ENCODE measurements around the gene FPGS. TPM values are rescaled to one million over a fixed set of nuclear protein-coding genes. Genes with fewer than 3 reads are reported as not detected.

Gene FPGS
- polyA plus RNA-seq, 1 of the 3 experiments (the other 2 are of a cell fraction) = 82.7 TPM

- no peak for DNase-seq
- no peaks in the 10 kb centered on the region for H3K9me2 ChIP-seq
- peaks cover 46% of the 10 kb centered on the region for H3F3A ChIP-seq (replicated peaks; ENCODE audit: insufficient read depth)
- H3K4me3 ChIP-seq (ENCODE audit: low read depth in 2 of 2, low read length in 1 of 2) = no peak overlapping the region
- ChIA-PET CTCF (interaction anchor here (0.9 to 3.2 kb wide), 3 partner anchors 57 to 73 kb away, joined by 3 to 13 read pairs (median 4); partner anchors contain the start of gene TOR2A), POLR2A (interaction anchor here (0.7 to 1.4 kb wide), 2 partner anchors 8 to 14 kb away, joined by 3 to 4 read pairs; no protein-coding TSS in a partner anchor)
- 84% methylated on average over 11 of the region's 11 CpGs for WGBS (ENCODE audit: low lambda C conversion rate)
- peaks cover 12 to 14% of the 10 kb centered on the region in 2 experiments for H3K36me3 ChIP-seq (replicated peaks in 1 of 2; ENCODE audit: control insufficient read depth in 1 of 2, insufficient read depth in 2 of 2, low read length in 1 of 2)
- H3K4me2 ChIP-seq = no peak overlapping the region
- no peak overlapping the region for H2AFZ ChIP-seq (ENCODE audit: low read depth)
- H3K4me1 ChIP-seq (ENCODE audit: control insufficient read depth in 1 of 2, insufficient read depth in 2 of 2, low read depth in 1 of 2, low read length in 1 of 2) = peaks cover under 1 to 6% of the 10 kb centered on the region in 2 experiments; a peak in 2 of 4 replicates
- no peak for TF ChIP-seq TAF1 (IDR thresholded peaks at IDR 0.05; ENCODE audit: borderline replicate concordance, low read depth, low read length)
- no peak for TF ChIP-seq CHD2 (IDR thresholded peaks at IDR 0.05; ENCODE audit: low read length, partially characterized antibody)
- TF ChIP-seq RAD21 (IDR thresholded peaks at IDR 0.05; ENCODE audit: low read length) = no peak
- TF ChIP-seq RCOR1 (IDR thresholded peaks at IDR 0.05; ENCODE audit: low read length) = no peak
- TF ChIP-seq MEF2A (IDR thresholded peaks at IDR 0.05; ENCODE audit: borderline replicate concordance, low read depth) = no peak
- no peak for TF ChIP-seq JUND (IDR thresholded peaks at IDR 0.05)
- TF ChIP-seq CTCF (IDR thresholded peaks at IDR 0.05) = no peak
- TF ChIP-seq REST (IDR thresholded peaks at IDR 0.05; ENCODE audit: low read depth, low read length) = no peak
- no peak for TF ChIP-seq USF1 (IDR thresholded peaks at IDR 0.05; ENCODE audit: borderline replicate concordance, low read depth)
- TF ChIP-seq POLR2AphosphoS5 (IDR thresholded peaks at IDR 0.05; ENCODE audit: low read depth, low read length) = no peak
- no peak for TF ChIP-seq MXI1 (IDR thresholded peaks at IDR 0.05; ENCODE audit: low read depth, low read length)
- no peak for TF ChIP-seq RXRA (IDR thresholded peaks at IDR 0.05; ENCODE audit: borderline replicate concordance, low read depth)
- TF ChIP-seq USF2 (IDR thresholded peaks at IDR 0.05; ENCODE audit: borderline replicate concordance, low read depth, low read length) = no peak
- no peak for TF ChIP-seq EZH2phosphoT487 (IDR thresholded peaks at IDR 0.05; ENCODE audit: borderline replicate concordance, low read depth)
- no peak for TF ChIP-seq SMC3 (IDR thresholded peaks at IDR 0.05; ENCODE audit: low read depth, low read length)
- TF ChIP-seq GABPA (IDR thresholded peaks at IDR 0.05; ENCODE audit: low read depth) = no peak
- no peak for TF ChIP-seq MAX (IDR thresholded peaks at IDR 0.05; ENCODE audit: low read depth)
- no peak for TF ChIP-seq SIN3A (IDR thresholded peaks at IDR 0.05; ENCODE audit: borderline replicate concordance, low read depth, low read length)
- no peak for TF ChIP-seq EP300 (IDR thresholded peaks at IDR 0.05; ENCODE audit: borderline replicate concordance in 1 of 2, low read depth in 1 of 2, low read length in 1 of 2)
- H3K9ac ChIP-seq = no peak overlapping the region
- no peak overlapping the region for H3K27ac ChIP-seq (ENCODE audit: low read depth in 2 of 2, low read length in 1 of 2)
- peaks cover 18% of the 10 kb centered on the region; the same call in 1 of the 2 replicates for H4K20me1 ChIP-seq (ENCODE audit: insufficient read depth)
- no peaks in the 10 kb centered on the region for H3K9me3 ChIP-seq
- H3K79me2 ChIP-seq (ENCODE audit: insufficient read depth) = no peaks in the 10 kb centered on the region
- H3K27me3 ChIP-seq (ENCODE audit: insufficient read depth) = no peaks in the 10 kb centered on the region
Observed at GRCh38 chr9:127796852-127797370, 5.8 kb upstream of the FPGS start.
